Panc1 (cell line): ENCODE results near the gene MORF4L2.

Experiments
- CTCF ChIP-seq: fragments of 450-650 bp; IDR thresholded peaks from 2 replicates; pipeline ENCODE4 v1.5.1; 2017; ENCODE audit warnings: mild to moderate bottlenecking
- POLR2AphosphoS5 ChIP-seq: IDR thresholded peaks from 2 replicates; pipeline ENCODE4 v1.6.1; 2012; ENCODE audit warnings: mild to moderate bottlenecking, low read depth, low read length, moderate library complexity
- SIN3A ChIP-seq: IDR thresholded peaks from 2 replicates; pipeline ENCODE4 v1.6.1; 2012; ENCODE audit warnings: low read depth, mild to moderate bottlenecking, low read length, moderate library complexity, borderline replicate concordance; ENCODE audit not compliant: insufficient read depth
- TCF7L2 ChIP-seq: IDR thresholded peaks from 2 replicates; pipeline ENCODE4 v1.6.1; 2011; ENCODE audit warnings: mild to moderate bottlenecking, low read depth, low read length, inconsistent platforms
- TF ChIP-seq, protein P1 (sequence below), 2 experiments: IDR thresholded peaks; 2 replicates each; pipeline ENCODE4 v1.6.1; 2011 to 2012; ENCODE audit warnings: low read depth in 2 of 2, control low read depth in 1 of 2, low read length in 1 of 2, mild to moderate bottlenecking in 1 of 2, moderate library complexity in 1 of 2; ENCODE audit not compliant: insufficient read depth in 1 of 2

DNA sequence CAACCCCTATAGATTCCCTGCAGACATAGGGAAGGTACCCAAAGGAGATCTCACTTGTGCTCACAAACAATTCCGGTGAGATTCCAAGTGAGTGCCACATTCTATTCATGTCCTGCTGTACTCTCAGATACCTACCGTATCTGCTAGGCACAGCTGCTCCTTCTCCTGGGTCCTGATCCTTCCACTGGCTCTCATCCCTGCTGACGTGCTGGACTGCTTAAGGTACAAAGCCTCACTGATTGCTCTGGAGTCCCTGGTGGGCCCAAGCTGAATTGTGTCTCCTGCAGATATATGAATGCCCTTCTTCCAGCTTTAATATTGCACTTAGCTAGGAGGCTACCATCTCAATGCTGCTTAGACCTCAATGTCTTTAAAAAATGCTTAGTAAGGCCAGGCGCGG lies 55.4 kb downstream of the MORF4L2 start:
- no peak for TF ChIP-seq POLR2AphosphoS5
- TF ChIP-seq, protein P1, sequence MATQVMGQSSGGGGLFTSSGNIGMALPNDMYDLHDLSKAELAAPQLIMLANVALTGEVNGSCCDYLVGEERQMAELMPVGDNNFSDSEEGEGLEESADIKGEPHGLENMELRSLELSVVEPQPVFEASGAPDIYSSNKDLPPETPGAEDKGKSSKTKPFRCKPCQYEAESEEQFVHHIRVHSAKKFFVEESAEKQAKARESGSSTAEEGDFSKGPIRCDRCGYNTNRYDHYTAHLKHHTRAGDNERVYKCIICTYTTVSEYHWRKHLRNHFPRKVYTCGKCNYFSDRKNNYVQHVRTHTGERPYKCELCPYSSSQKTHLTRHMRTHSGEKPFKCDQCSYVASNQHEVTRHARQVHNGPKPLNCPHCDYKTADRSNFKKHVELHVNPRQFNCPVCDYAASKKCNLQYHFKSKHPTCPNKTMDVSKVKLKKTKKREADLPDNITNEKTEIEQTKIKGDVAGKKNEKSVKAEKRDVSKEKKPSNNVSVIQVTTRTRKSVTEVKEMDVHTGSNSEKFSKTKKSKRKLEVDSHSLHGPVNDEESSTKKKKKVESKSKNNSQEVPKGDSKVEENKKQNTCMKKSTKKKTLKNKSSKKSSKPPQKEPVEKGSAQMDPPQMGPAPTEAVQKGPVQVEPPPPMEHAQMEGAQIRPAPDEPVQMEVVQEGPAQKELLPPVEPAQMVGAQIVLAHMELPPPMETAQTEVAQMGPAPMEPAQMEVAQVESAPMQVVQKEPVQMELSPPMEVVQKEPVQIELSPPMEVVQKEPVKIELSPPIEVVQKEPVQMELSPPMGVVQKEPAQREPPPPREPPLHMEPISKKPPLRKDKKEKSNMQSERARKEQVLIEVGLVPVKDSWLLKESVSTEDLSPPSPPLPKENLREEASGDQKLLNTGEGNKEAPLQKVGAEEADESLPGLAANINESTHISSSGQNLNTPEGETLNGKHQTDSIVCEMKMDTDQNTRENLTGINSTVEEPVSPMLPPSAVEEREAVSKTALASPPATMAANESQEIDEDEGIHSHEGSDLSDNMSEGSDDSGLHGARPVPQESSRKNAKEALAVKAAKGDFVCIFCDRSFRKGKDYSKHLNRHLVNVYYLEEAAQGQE (IDR thresholded peaks at IDR 0.05; ENCODE audit: insufficient read depth in 1 of 2, low read depth in 2 of 2, low read length in 1 of 2): no peak
- no peak for TF ChIP-seq CTCF
- no peak for TF ChIP-seq TCF7L2
- no peak for TF ChIP-seq SIN3A
